Activated CD4-positive, CD25-positive, alpha-beta regulatory T cell (primary cell): ENCODE data around the gene ZBTB24.

Source experiments
- DNase-seq, 4 experiments: peaks; one replicate each; lab custom pipeline; 2025; lab: John Stamatoyannopoulos, UW

ZBTB24 gene

GRCh38 chr6:109498936-109499335 is 15.9 kb upstream of the ZBTB24 start:
- no peak for DNase-seq

- DNase-seq = no peak
Observed at GRCh38 chr6:109498052-109498451, 15.0 kb upstream of the ZBTB24 start.

GRCh38 chr6:109496036-109496772 is 13.2 kb upstream of the ZBTB24 start:
- DNase-seq = no peak

GRCh38 chr6:109493865-109494264 is 10.8 kb upstream of the ZBTB24 start:
- DNase-seq = no peak

GRCh38 chr6:109491207-109491938 is 8.4 kb upstream of the ZBTB24 start:
- DNase-seq = no peak

- DNase-seq = no peak
Observed at GRCh38 chr6:109490713-109491112, 7.7 kb upstream of the ZBTB24 start.

- no peak for DNase-seq
Observed at GRCh38 chr6:109488001-109488400, 5.0 kb upstream of the ZBTB24 start.

- DNase-seq = no peak
Observed at GRCh38 chr6:109486068-109486467, 3.0 kb upstream of the ZBTB24 start.

GRCh38 chr6:109485266-109485935 is 2.4 kb upstream of the ZBTB24 start:
- no peak for DNase-seq

- DNase-seq = no peak
Observed at GRCh38 chr6:109484122-109484521, 1.1 kb upstream of the ZBTB24 start.

GRCh38 chr6:109483735-109484057 is 677 bp upstream of the ZBTB24 start:
- no peak for DNase-seq

GRCh38 chr6:109480993-109481480 is 2.0 kb downstream of the ZBTB24 start:
- DNase-seq = no peak

- no peak for DNase-seq
Observed at GRCh38 chr6:109478841-109479624, 4.0 kb downstream of the ZBTB24 start.

GRCh38 chr6:109478222-109478805 is 4.7 kb downstream of the ZBTB24 start:
- DNase-seq = no peak

- DNase-seq = no peak
Observed at GRCh38 chr6:109477725-109478124, 5.3 kb downstream of the ZBTB24 start.

- no peak for DNase-seq
Observed at GRCh38 chr6:109477184-109477583, 5.8 kb downstream of the ZBTB24 start.

GRCh38 chr6:109475625-109476024 is 7.4 kb downstream of the ZBTB24 start:
- DNase-seq = no peak

GRCh38 chr6:109474995-109475394 is 8.0 kb downstream of the ZBTB24 start:
- no peak for DNase-seq

GRCh38 chr6:109473120-109473519 is 9.9 kb downstream of the ZBTB24 start:
- no peak for DNase-seq

- no peak for DNase-seq
Observed at GRCh38 chr6:109472132-109472995, 10.7 kb downstream of the ZBTB24 start.
